Measurements from ENCODE around the gene BOD1L2.

BOD1L2 gene

GRCh38 chr18:57150081-57150480, 3.2 kb downstream of the BOD1L2 start:
- DNase-seq (ENCODE audit: low spot score): no peak

GRCh38 chr18:57150828-57151227, 3.9 kb downstream of the BOD1L2 start:
- DNase-seq (ENCODE audit: low spot score): no peak

GRCh38 chr18:57154191-57154830, 7.4 kb downstream of the BOD1L2 start:
- DNase-seq (ENCODE audit: low spot score): peak; percentile 40

GRCh38 chr18:57164401-57164800, 17.5 kb downstream of the BOD1L2 start:
- no peak for DNase-seq (ENCODE audit: low spot score)

- no peak for DNase-seq (ENCODE audit: low spot score)
Observed at GRCh38 chr18:57167617-57168308, 20.9 kb downstream of the BOD1L2 start.

- DNase-seq (ENCODE audit: low spot score): no peak
Observed at GRCh38 chr18:57171026-57171425, 24.1 kb downstream of the BOD1L2 start.

GRCh38 chr18:57175532-57175931, 28.6 kb downstream of the BOD1L2 start:
- DNase-seq (ENCODE audit: low spot score): no peak

- DNase-seq (ENCODE audit: low spot score): no peak
Observed at GRCh38 chr18:57185434-57185833, 38.5 kb downstream of the BOD1L2 start.

GRCh38 chr18:57188851-57189557, 42.1 kb downstream of the BOD1L2 start:
- DNase-seq (ENCODE audit: low spot score): no peak

- DNase-seq (ENCODE audit: low spot score): no peak
Observed at GRCh38 chr18:57190026-57190425, 43.1 kb downstream of the BOD1L2 start.

- DNase-seq (ENCODE audit: low spot score): no peak
Observed at GRCh38 chr18:57194070-57194469, 47.2 kb downstream of the BOD1L2 start.

GRCh38 chr18:57194622-57195021, 47.7 kb downstream of the BOD1L2 start:
- no peak for DNase-seq (ENCODE audit: low spot score)

GRCh38 chr18:57195341-57195740, 48.5 kb downstream of the BOD1L2 start:
- no peak for DNase-seq (ENCODE audit: low spot score)

GRCh38 chr18:57197261-57197660, 50.4 kb downstream of the BOD1L2 start:
- no peak for DNase-seq (ENCODE audit: low spot score)

GRCh38 chr18:57198073-57198472, 51.2 kb downstream of the BOD1L2 start:
- DNase-seq (ENCODE audit: low spot score): no peak
